ENCODE measurements around the gene CTAGE4. TPM values are rescaled to one million over a fixed set of nuclear protein-coding genes. Genes with fewer than 3 reads are reported as not detected.
"Not testable (repeated sequence)": the region's sequence is repeated elsewhere in the genome, so short reads cannot be mapped to it uniquely, and the experiment has no call there.

Gene CTAGE4
- total RNA-seq, 1 donor from 2014 or later, result 1.2 TPM

DNA sequence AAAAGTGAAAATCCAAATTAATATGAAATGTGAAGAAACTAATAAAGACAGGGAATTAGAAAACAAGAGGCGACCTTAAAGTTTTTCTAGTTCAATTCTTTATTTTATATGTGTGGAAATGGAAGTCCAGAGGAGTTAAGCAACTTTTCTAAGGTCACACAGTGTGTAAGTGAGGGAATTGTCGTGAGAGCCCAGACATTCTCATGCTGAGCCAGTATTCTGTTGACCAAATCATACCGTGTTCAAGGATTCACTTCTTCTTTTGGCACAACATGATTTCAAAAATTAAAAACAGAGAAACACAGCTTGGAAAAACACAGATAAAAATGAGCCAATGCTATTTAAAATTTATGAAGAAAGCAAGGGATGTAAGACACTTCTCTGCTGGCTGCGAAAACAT, 43.6 kb downstream of the CTAGE4 start:
- H3K9me3 Mint-ChIP-seq; intact Hi-C loops (cut with micrococcal nuclease); H3K27me3 Mint-ChIP-seq (ENCODE audit: low read depth); H3K4me1 Mint-ChIP-seq (ENCODE audit: low read depth); H3K36me3 Mint-ChIP-seq (ENCODE audit: low read depth); H3K4me3 Mint-ChIP-seq (ENCODE audit: low read depth); H3K27ac Mint-ChIP-seq; DNase-seq (ENCODE audit: low spot score): not testable (repeated sequence)

DNA sequence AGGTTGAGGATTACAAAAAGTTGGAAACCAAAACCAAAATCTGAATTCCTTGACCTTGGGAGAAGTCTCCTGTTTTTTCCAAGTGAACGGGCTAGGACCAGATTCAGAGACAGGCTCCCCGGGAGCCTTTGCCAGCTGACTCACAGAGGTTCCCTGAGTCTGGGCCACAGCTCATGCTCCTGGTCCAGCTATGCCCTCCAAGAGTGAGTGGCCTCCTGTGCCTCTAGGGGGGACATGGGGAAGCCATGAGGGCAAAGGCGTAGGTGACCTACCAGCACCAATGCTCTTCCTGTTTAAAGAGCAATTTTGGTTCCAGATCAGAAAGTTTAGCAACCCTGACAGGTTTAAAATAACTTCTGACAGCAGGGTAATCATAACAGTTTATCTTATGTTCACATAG, 45.5 kb downstream of the CTAGE4 start:
- H3K9me3 Mint-ChIP-seq; H3K4me3 Mint-ChIP-seq (ENCODE audit: low read depth); H3K27ac Mint-ChIP-seq; H3K27me3 Mint-ChIP-seq (ENCODE audit: low read depth); H3K4me1 Mint-ChIP-seq (ENCODE audit: low read depth); H3K36me3 Mint-ChIP-seq (ENCODE audit: low read depth); intact Hi-C loops (cut with micrococcal nuclease); DNase-seq (ENCODE audit: low spot score): not testable (repeated sequence)

DNA sequence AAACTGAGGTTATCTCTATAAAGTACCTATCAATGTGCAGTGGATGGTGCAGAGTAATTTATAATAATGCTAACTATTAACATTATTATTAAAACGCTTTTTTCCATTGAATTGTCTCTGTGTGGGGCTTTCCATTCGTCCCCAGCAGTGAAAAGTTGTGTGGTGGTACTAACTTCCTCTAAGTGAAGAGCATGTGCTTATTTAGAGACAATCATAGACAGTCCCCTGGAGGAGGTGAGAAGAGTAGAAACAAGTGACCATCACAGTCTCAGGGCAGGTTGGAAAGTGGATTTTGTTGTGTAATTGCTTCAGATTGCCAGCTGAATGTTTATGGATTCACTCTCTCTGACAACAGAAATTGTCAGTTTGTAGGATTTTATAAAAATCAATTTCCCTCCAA, 47.8 kb downstream of the CTAGE4 start:
- H3K27me3 Mint-ChIP-seq (ENCODE audit: low read depth); H3K9me3 Mint-ChIP-seq; intact Hi-C loops (cut with micrococcal nuclease); DNase-seq (ENCODE audit: low spot score); H3K4me1 Mint-ChIP-seq (ENCODE audit: low read depth); H3K36me3 Mint-ChIP-seq (ENCODE audit: low read depth); H3K4me3 Mint-ChIP-seq (ENCODE audit: low read depth); H3K27ac Mint-ChIP-seq: not testable (repeated sequence)

DNA sequence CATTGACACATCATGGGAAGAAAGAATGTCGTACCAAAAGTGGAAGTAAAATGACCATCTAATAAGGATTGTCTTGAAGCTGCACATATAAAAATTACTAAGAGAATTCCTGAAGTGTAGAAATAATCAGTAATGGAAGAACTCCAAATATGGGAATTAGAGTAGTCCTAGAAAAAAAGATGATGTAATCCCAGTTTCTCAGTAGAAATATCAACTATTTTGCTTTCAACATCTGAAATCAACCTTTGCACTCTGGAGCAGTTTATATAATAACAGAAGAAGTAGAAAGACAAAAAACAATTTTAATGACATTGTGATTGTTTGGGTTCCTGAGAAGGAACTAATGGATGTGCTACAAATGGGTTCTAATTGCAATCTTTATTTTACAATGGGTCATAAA, 49.8 kb downstream of the CTAGE4 start:
- intact Hi-C loops (cut with micrococcal nuclease); H3K4me3 Mint-ChIP-seq (ENCODE audit: low read depth); H3K4me1 Mint-ChIP-seq (ENCODE audit: low read depth); H3K27me3 Mint-ChIP-seq (ENCODE audit: low read depth); H3K27ac Mint-ChIP-seq; DNase-seq (ENCODE audit: low spot score); H3K36me3 Mint-ChIP-seq (ENCODE audit: low read depth); H3K9me3 Mint-ChIP-seq: not testable (repeated sequence)

Other genes starting within 250 kb of the CTAGE4 start
- gene OR2F2, start 248.2 kb upstream of the CTAGE4 start, total RNA-seq, result not detected in 2 replicates
- not detected in 2 replicates for gene OR2F1, start 228.6 kb upstream of the CTAGE4 start, total RNA-seq
- not detected in 2 replicates for gene OR6B1, start 183.1 kb upstream of the CTAGE4 start, total RNA-seq
- gene OR2A5, start 134.5 kb upstream of the CTAGE4 start, total RNA-seq, result not detected in 2 replicates
- not detected in 2 replicates for gene OR2A25, start 113.7 kb upstream of the CTAGE4 start, total RNA-seq
- not detected in 2 replicates for gene OR2A12, start 97.2 kb upstream of the CTAGE4 start, total RNA-seq
- gene OR2A2, start 73.9 kb upstream of the CTAGE4 start, total RNA-seq, result not detected in 2 replicates
- gene OR2A14, start 60.3 kb upstream of the CTAGE4 start, total RNA-seq, result not detected in 2 replicates
- 3.6 and 4.1 TPM in 2 replicates for gene ARHGEF35, start 12.4 kb downstream of the CTAGE4 start, total RNA-seq
- gene OR2A42, start 56.1 kb downstream of the CTAGE4 start, total RNA-seq, result 0.09 TPM in 1 of 2 replicates, not detected in the other
- 2.2 and 2.5 TPM in 2 replicates for gene OR2A7, start 81.3 kb downstream of the CTAGE4 start, total RNA-seq
- gene CTAGE8, start 85.8 kb downstream of the CTAGE4 start, total RNA-seq, result 1.2 and 2.1 TPM in 2 replicates
- not detected in 2 replicates for gene OR2A1, start 129.0 kb downstream of the CTAGE4 start, total RNA-seq
- 10.8 TPM in 2 replicates for gene ARHGEF5, start 171.9 kb downstream of the CTAGE4 start, total RNA-seq
- not detected in 2 replicates for gene NOBOX, start 220.2 kb downstream of the CTAGE4 start, total RNA-seq